HepG2 (cell line): Measurements from ENCODE around the gene CLCN4. TPM values are rescaled to one million over a fixed set of nuclear protein-coding genes. Genes with fewer than 3 reads are reported as not detected.

Source experiments
- ARNTL ChIP-seq: sonication (generic); formaldehyde crosslinking; IDR thresholded peaks from 2 replicates; pipeline ENCODE4 v1.4.0; 2020; ENCODE audit warnings: mild to moderate bottlenecking, missing genetic modification reagents
- ATM ChIP-seq: fragments of 450-650 bp; IDR thresholded peaks from 2 replicates; pipeline ENCODE4 v1.7.1; 2017; ENCODE audit warnings: mild to moderate bottlenecking, borderline replicate concordance
- GABPA ChIP-seq, 2 experiments: IDR thresholded peaks; 2 replicates each; pipeline ENCODE4 v1.6.1; 2011 to 2016; ENCODE audit warnings: low read depth in 2 of 2, low read length in 1 of 2, missing biosample characterization in 1 of 2, missing genetic modification characterization in 1 of 2
- HNRNPH1 ChIP-seq: fragments of 200-400 bp; formaldehyde crosslinking; optimal IDR thresholded peaks from 2 replicates; pipeline ENCODE3; 2017; ENCODE audit warnings: mild to moderate bottlenecking, low read depth, low read length
- NR2F1 ChIP-seq, 2 experiments: fragments of 450-650 bp in 1 of 2; formaldehyde crosslinking in 1 of 2; IDR thresholded peaks; 2 replicates each; pipeline versions ENCODE4 v1.5.0 to v1.6.1; 2016 to 2020; ENCODE audit warnings: mild to moderate bottlenecking in 1 of 2, missing compliant biosample characterization in 1 of 2, missing genetic modification reagents in 1 of 2, moderate library complexity in 1 of 2
- RFX3 ChIP-seq: IDR thresholded peaks from 2 replicates; pipeline ENCODE4 v1.6.1; 2016; ENCODE audit warnings: missing biosample characterization, missing genetic modification reagents
- RXRA ChIP-seq: sonication (generic); formaldehyde crosslinking; IDR thresholded peaks from 2 replicates; pipeline ENCODE4 v1.5.1; 2020; ENCODE audit warnings: missing genetic modification reagents
- SP5 ChIP-seq: IDR thresholded peaks from 2 replicates; pipeline ENCODE4 v1.6.1; 2016; ENCODE audit warnings: low read depth, borderline replicate concordance
- ZNF382 ChIP-seq: sonication (generic); formaldehyde crosslinking; IDR thresholded peaks from 2 replicates; pipeline ENCODE4 v1.5.0; 2020; ENCODE audit warnings: missing genetic modification reagents, mild to moderate bottlenecking, borderline replicate concordance
- ZNF446 ChIP-seq: sonication (generic); formaldehyde crosslinking; IDR thresholded peaks from 2 replicates; pipeline ENCODE4 v1.5.0; 2020; ENCODE audit warnings: mild to moderate bottlenecking, missing genetic modification reagents
- ZNF703 ChIP-seq: sonication (generic); formaldehyde crosslinking; IDR thresholded peaks from 2 replicates; pipeline ENCODE4 v1.5.1; 2020; ENCODE audit warnings: missing genetic modification reagents, mild to moderate bottlenecking, moderate library complexity, borderline replicate concordance
- polyA plus RNA-seq, 8 experiments: library from polyadenylated mRNA; depleted of rRNA in 3 of 8; stranded (reverse) in 7 of 8; unstranded in 1 of 8; fragments of >200 nt; fragmentation: Illumina TruSeq in 4 of 8; extraction: Trizol in 4 of 8; gene quantifications; 2 replicates each; pipeline versions ENCODE4 v1.2.1 to v1.2.3, GENCODE V29; 2011 to 2016; ENCODE audit warnings: low read depth in 4 of 8, missing spikeins in 1 of 8, mixed read lengths in 1 of 8; ENCODE audit not compliant: insufficient read depth in 1 of 8
- total RNA-seq, 5 experiments: library from RNA; depleted of rRNA; stranded (reverse); fragments of >200 nt; fragmentation: Illumina TruSeq; extraction: Trizol; gene quantifications; 2 replicates each; pipeline ENCODE4 v1.2.3, GENCODE V29; 2016; ENCODE audit warnings: low read depth in 1 of 5
- TF ChIP-seq, protein P1 (sequence below): sonication (generic); formaldehyde crosslinking; IDR thresholded peaks from 2 replicates; pipeline ENCODE4 v1.4.0; 2020; ENCODE audit warnings: missing genetic modification reagents
- TF ChIP-seq, protein P2 (sequence below): sonication (generic); formaldehyde crosslinking; IDR thresholded peaks from 2 replicates; pipeline ENCODE4 v1.8.0; 2022; ENCODE audit warnings: missing genetic modification reagents, mild to moderate bottlenecking, inconsistent platforms, borderline replicate concordance
- TF ChIP-seq, protein P3 (sequence below): sonication (generic); formaldehyde crosslinking; IDR thresholded peaks from 2 replicates; pipeline ENCODE4 v1.4.0; 2020; ENCODE audit warnings: mild to moderate bottlenecking, missing genetic modification reagents
- TF ChIP-seq, protein P4 (sequence below): sonication (generic); formaldehyde crosslinking; IDR thresholded peaks from 2 replicates; pipeline ENCODE4 v1.4.0; 2020; ENCODE audit warnings: missing genetic modification reagents, borderline replicate concordance
- TF ChIP-seq, protein P5 (sequence below): sonication (generic); formaldehyde crosslinking; IDR thresholded peaks from 2 replicates; pipeline ENCODE4 v1.4.0; 2020; ENCODE audit warnings: mild to moderate bottlenecking, missing genetic modification reagents
- TF ChIP-seq, protein P6 (sequence below): sonication (generic); formaldehyde crosslinking; IDR thresholded peaks from 2 replicates; pipeline ENCODE4 v1.8.1; 2023; ENCODE audit warnings: mild to moderate bottlenecking, moderate library complexity, missing genetic modification reagents
- TF ChIP-seq, protein P7 (sequence below): sonication (generic); formaldehyde crosslinking; IDR thresholded peaks from 2 replicates; pipeline ENCODE4 v1.5.0; 2020; ENCODE audit warnings: missing genetic modification reagents

Gene CLCN4
- total and polyA plus RNA-seq, 2 of the 13 experiments (the other 11 are each of a cell fraction or from before 2014, with no cell fraction given), result 1.8 to 2.5 TPM

DNA sequence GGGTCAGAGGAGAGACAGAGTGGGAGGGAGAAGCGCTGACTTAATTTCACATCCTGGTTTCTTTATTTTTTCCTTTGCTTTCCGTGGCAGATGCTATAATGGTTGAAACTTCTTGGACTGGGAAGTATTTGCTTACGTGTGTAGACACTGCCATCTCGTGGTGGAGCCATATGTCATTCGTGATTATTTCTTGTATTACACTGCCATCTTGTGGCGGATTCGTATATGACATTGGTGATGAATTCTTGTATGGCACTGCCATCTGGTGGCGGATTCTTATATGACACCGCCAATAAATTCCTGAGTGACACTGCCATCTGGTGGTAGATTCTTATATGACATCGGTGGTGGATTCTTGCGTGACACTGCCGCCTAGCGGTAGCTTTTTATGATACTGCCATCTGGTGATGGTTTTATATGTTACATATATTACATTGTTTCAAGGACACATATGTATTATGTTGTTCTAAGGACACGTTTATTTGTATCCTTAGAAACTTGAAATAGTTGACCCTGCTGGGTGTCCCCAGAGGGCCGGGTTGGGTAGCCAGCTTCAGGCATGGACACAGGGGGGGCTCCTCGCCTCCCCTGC, 37.3 kb upstream of the CLCN4 start (continued):
- no peak for TF ChIP-seq NR2F1 (CRISPR knock-in tag; IDR thresholded peaks at IDR 0.05)
- TF ChIP-seq ARNTL (CRISPR knock-in tag), result no peak
- no peak for TF ChIP-seq RFX3 (CRISPR knock-in tag)
- TF ChIP-seq, protein P1, sequence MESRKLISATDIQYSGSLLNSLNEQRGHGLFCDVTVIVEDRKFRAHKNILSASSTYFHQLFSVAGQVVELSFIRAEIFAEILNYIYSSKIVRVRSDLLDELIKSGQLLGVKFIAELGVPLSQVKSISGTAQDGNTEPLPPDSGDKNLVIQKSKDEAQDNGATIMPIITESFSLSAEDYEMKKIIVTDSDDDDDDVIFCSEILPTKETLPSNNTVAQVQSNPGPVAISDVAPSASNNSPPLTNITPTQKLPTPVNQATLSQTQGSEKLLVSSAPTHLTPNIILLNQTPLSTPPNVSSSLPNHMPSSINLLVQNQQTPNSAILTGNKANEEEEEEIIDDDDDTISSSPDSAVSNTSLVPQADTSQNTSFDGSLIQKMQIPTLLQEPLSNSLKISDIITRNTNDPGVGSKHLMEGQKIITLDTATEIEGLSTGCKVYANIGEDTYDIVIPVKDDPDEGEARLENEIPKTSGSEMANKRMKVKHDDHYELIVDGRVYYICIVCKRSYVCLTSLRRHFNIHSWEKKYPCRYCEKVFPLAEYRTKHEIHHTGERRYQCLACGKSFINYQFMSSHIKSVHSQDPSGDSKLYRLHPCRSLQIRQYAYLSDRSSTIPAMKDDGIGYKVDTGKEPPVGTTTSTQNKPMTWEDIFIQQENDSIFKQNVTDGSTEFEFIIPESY, result peak; percentile 97
- no peak for TF ChIP-seq HNRNPH1
- TF ChIP-seq RXRA, result no peak; the same call in 1 of the 2 replicates
- TF ChIP-seq ZNF446 (CRISPR knock-in tag), result no peak
- TF ChIP-seq, protein P2, sequence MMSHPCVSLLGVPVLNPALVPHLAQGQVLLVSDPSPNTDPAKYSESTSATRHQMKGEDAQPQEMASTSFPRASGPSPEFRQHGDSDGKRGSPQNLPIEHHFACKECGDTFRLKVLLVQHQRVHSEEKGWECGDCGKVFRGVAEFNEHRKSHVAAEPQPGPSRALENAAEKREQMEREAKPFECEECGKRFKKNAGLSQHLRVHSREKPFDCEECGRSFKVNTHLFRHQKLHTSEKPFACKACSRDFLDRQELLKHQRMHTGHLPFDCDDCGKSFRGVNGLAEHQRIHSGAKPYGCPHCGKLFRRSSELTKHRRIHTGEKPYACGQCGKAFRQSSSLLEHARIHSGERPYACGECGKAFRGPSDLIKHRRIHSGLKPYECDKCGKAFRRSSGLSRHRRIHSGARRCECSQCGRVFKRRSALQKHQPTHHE, result no peak
- TF ChIP-seq, protein P3, sequence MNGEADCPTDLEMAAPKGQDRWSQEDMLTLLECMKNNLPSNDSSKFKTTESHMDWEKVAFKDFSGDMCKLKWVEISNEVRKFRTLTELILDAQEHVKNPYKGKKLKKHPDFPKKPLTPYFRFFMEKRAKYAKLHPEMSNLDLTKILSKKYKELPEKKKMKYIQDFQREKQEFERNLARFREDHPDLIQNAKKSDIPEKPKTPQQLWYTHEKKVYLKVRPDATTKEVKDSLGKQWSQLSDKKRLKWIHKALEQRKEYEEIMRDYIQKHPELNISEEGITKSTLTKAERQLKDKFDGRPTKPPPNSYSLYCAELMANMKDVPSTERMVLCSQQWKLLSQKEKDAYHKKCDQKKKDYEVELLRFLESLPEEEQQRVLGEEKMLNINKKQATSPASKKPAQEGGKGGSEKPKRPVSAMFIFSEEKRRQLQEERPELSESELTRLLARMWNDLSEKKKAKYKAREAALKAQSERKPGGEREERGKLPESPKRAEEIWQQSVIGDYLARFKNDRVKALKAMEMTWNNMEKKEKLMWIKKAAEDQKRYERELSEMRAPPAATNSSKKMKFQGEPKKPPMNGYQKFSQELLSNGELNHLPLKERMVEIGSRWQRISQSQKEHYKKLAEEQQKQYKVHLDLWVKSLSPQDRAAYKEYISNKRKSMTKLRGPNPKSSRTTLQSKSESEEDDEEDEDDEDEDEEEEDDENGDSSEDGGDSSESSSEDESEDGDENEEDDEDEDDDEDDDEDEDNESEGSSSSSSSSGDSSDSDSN (CRISPR knock-in tag), result peak; percentile 42; the same call in 1 of the 2 replicates
- TF ChIP-seq ATM, result no peak
- TF ChIP-seq, protein P4, sequence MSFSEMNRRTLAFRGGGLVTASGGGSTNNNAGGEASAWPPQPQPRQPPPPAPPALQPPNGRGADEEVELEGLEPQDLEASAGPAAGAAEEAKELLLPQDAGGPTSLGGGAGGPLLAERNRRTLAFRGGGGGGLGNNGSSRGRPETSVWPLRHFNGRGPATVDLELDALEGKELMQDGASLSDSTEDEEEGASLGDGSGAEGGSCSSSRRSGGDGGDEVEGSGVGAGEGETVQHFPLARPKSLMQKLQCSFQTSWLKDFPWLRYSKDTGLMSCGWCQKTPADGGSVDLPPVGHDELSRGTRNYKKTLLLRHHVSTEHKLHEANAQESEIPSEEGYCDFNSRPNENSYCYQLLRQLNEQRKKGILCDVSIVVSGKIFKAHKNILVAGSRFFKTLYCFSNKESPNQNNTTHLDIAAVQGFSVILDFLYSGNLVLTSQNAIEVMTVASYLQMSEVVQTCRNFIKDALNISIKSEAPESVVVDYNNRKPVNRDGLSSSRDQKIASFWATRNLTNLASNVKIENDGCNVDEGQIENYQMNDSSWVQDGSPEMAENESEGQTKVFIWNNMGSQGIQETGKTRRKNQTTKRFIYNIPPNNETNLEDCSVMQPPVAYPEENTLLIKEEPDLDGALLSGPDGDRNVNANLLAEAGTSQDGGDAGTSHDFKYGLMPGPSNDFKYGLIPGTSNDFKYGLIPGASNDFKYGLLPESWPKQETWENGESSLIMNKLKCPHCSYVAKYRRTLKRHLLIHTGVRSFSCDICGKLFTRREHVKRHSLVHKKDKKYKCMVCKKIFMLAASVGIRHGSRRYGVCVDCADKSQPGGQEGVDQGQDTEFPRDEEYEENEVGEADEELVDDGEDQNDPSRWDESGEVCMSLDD (CRISPR knock-in tag), result no peak
- TF ChIP-seq ZNF382 (CRISPR knock-in tag), result no peak
- TF ChIP-seq, protein P5, sequence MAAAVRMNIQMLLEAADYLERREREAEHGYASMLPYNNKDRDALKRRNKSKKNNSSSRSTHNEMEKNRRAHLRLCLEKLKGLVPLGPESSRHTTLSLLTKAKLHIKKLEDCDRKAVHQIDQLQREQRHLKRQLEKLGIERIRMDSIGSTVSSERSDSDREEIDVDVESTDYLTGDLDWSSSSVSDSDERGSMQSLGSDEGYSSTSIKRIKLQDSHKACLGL (CRISPR knock-in tag), result no peak
- TF ChIP-seq GABPA (IDR thresholded peaks at IDR 0.05; ENCODE audit: low read depth, low read length), result no peak
- 0 out of 2 replicates have a peak, but pooled peaks have one; percentile 30 for TF ChIP-seq GABPA (CRISPR knock-in tag; IDR thresholded peaks at IDR 0.05; ENCODE audit: low read depth)
- TF ChIP-seq, protein P6, sequence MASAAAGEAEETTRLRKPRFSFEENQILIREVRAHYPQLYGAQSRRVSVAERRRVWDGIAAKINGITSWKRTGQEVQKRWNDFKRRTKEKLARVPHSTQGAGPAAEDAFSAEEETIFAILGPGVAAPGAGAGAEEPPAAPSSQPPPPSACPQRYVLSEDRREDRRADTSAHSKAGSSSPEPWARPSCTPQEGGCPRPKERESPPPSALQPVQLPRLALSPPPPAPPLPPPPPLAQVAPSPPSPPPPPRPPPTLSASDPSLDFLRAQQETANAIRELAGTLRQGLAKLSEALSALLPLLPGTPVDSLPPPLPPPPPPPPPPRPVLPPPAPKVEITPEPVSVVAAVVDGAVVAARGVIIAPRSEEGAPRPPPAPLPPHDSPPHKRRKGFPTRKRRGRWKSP (CRISPR knock-in tag), result no peak
- no peak for TF ChIP-seq SP5
- TF ChIP-seq, protein P7, sequence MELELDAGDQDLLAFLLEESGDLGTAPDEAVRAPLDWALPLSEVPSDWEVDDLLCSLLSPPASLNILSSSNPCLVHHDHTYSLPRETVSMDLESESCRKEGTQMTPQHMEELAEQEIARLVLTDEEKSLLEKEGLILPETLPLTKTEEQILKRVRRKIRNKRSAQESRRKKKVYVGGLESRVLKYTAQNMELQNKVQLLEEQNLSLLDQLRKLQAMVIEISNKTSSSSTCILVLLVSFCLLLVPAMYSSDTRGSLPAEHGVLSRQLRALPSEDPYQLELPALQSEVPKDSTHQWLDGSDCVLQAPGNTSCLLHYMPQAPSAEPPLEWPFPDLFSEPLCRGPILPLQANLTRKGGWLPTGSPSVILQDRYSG (CRISPR knock-in tag), result no peak
- TF ChIP-seq ZNF703 (CRISPR knock-in tag), result no peak
